ENCODE results near the gene PRG3.
A peak's percentile ranks its signal among the peaks of the same experiment; 100 is the strongest.

Gene PRG3

GRCh38 chr11:57426439-57426928 is 45.5 kb upstream of the PRG3 start:
- H3K36me3 Mint-ChIP-seq (ENCODE audit: low read depth) = peaks cover 16% of the 10 kb centered on the region
- H3K9me3 Mint-ChIP-seq = no peaks in the 10 kb centered on the region
- no peak for DNase-seq
- peaks cover 40% of the 10 kb centered on the region for H3K27me3 Mint-ChIP-seq (ENCODE audit: low read depth, poor library complexity)
- no peak overlapping the region for H3K27ac Mint-ChIP-seq
- no peak for TF ChIP-seq CTCF (IDR thresholded peaks at IDR 0.05)
- peak overlapping the region; percentile 80 for H3K4me3 Mint-ChIP-seq
- H3K4me1 Mint-ChIP-seq = peaks cover 34% of the 10 kb centered on the region

GRCh38 chr11:57425565-57426438 is 44.9 kb upstream of the PRG3 start:
- TF ChIP-seq CTCF (IDR thresholded peaks at IDR 0.05) = no peak
- Mint-ChIP-seq H3K4me1 (peaks cover 34% of the 10 kb centered on the region), H3K36me3 (ENCODE audit: low read depth) (peaks cover 16% of the 10 kb centered on the region), H3K9me3 (no peaks in the 10 kb centered on the region), H3K27ac (no peak overlapping the region), H3K4me3 (peak overlapping the region; percentile 80), H3K27me3 (ENCODE audit: low read depth, poor library complexity) (peaks cover 40% of the 10 kb centered on the region)
- DNase-seq = no peak

- peaks cover 16% of the 10 kb centered on the region for H3K36me3 Mint-ChIP-seq (ENCODE audit: low read depth)
- no peak overlapping the region for H3K27ac Mint-ChIP-seq
- H3K27me3 Mint-ChIP-seq (ENCODE audit: low read depth, poor library complexity) = peaks cover 34% of the 10 kb centered on the region
- DNase-seq = no peak
- no peaks in the 10 kb centered on the region for H3K9me3 Mint-ChIP-seq
- H3K4me3 Mint-ChIP-seq = peak overlapping the region; percentile 65
- TF ChIP-seq CTCF (IDR thresholded peaks at IDR 0.05) = no peak
- peaks cover 34% of the 10 kb centered on the region for H3K4me1 Mint-ChIP-seq
Measured at GRCh38 chr11:57424792-57425564, 44.0 kb upstream of the PRG3 start.

- peaks cover 27% of the 10 kb centered on the region for H3K27me3 Mint-ChIP-seq (ENCODE audit: low read depth, poor library complexity)
- H3K4me1 Mint-ChIP-seq = peaks cover 34% of the 10 kb centered on the region
- TF ChIP-seq CTCF (IDR thresholded peaks at IDR 0.05) = no peak
- H3K9me3 Mint-ChIP-seq = no peaks in the 10 kb centered on the region
- DNase-seq = no peak
- peaks cover 17% of the 10 kb centered on the region for H3K36me3 Mint-ChIP-seq (ENCODE audit: low read depth)
- no peak overlapping the region for H3K27ac Mint-ChIP-seq
- H3K4me3 Mint-ChIP-seq = no peak overlapping the region
Measured at GRCh38 chr11:57424137-57424791, 43.3 kb upstream of the PRG3 start.

GRCh38 chr11:57422669-57423068 is 41.7 kb upstream of the PRG3 start:
- no peak overlapping the region for H3K4me3 Mint-ChIP-seq
- H3K9me3 Mint-ChIP-seq = no peaks in the 10 kb centered on the region
- no peak for TF ChIP-seq CTCF (IDR thresholded peaks at IDR 0.05)
- H3K36me3 Mint-ChIP-seq (ENCODE audit: low read depth) = peaks cover 22% of the 10 kb centered on the region
- peaks cover 14% of the 10 kb centered on the region for H3K27me3 Mint-ChIP-seq (ENCODE audit: low read depth, poor library complexity)
- peaks cover 32% of the 10 kb centered on the region for H3K4me1 Mint-ChIP-seq
- H3K27ac Mint-ChIP-seq = peak overlapping the region; percentile 17
- no peak for DNase-seq
